HFFc6 (cell line): Measurements from ENCODE around the gene ETFB. TPM values are rescaled to one million over a fixed set of nuclear protein-coding genes. Genes with fewer than 3 reads are reported as not detected.
"Not testable (repeated sequence)": the region's sequence is repeated elsewhere in the genome, so short reads cannot be mapped to it uniquely, and the experiment has no call there.

Source experiments
- DNase-seq: peaks from one replicate; pipeline ENCODE4 v3.0.0-alpha.2; 2018
- H3K27ac Mint-ChIP-seq: 2 replicates; pipeline ENCODE4 v1.8.0; 2020; ENCODE audit warnings: mild to moderate bottlenecking, mixed read lengths
- H3K27me3 Mint-ChIP-seq: 2 replicates; pipeline ENCODE4 v1.8.0; 2021; ENCODE audit warnings: mild to moderate bottlenecking, moderate library complexity, mixed read lengths; ENCODE audit not compliant: insufficient read depth
- H3K36me3 Mint-ChIP-seq: 2 replicates; pipeline ENCODE4 v1.8.0; 2021; ENCODE audit warnings: low read depth, mixed read lengths
- H3K4me1 Mint-ChIP-seq: 2 replicates; pipeline ENCODE4 v1.8.0; 2020; ENCODE audit warnings: low read depth, mixed read lengths
- H3K4me3 Mint-ChIP-seq: 2 replicates; pipeline ENCODE4 v1.8.0; 2020; ENCODE audit warnings: mild to moderate bottlenecking, moderate library complexity, mixed read lengths
- H3K9me3 Mint-ChIP-seq: 2 replicates; pipeline ENCODE4 v1.8.0; 2020; ENCODE audit warnings: mild to moderate bottlenecking, mixed read lengths
- long read RNA-seq: library from polyadenylated mRNA; unstranded; transcript quantifications from one replicate; pipeline ENCODE4 v2.0.0, GENCODE V29; 2019
- total RNA-seq, 6 experiments: library from RNA; stranded (reverse); fragmentation: NEBNext Ultra II Directional; extraction: Animal tissue kit (Norgen Biotek cat#: 25700); gene quantifications; 2 replicates in 1 of 6; 3 replicates in 5 of 6; pipeline ENCODE4 v1.2.3, GENCODE V29; 2021
- TF ChIP-seq, protein P1 (sequence below): fragments of 200-600 bp; sonication (generic); IDR thresholded peaks from 2 replicates; pipeline ENCODE4 v1.5.0; 2021; ENCODE audit warnings: antibody characterized with exemption, mild to moderate bottlenecking

Gene ETFB
- total RNA-seq = 100 to 1,000 TPM; 109 to 157 (median 132) TPM
- long read RNA-seq, transcript ETFB-201 (6 exons, 900 nt) = major isoform, 209 of 220 reads
- long read RNA-seq, partial matches to known transcripts = 4 of 220 reads
- long read RNA-seq, other reads (novel, unspliced or antisense) = 6 of 220 reads

DNA sequence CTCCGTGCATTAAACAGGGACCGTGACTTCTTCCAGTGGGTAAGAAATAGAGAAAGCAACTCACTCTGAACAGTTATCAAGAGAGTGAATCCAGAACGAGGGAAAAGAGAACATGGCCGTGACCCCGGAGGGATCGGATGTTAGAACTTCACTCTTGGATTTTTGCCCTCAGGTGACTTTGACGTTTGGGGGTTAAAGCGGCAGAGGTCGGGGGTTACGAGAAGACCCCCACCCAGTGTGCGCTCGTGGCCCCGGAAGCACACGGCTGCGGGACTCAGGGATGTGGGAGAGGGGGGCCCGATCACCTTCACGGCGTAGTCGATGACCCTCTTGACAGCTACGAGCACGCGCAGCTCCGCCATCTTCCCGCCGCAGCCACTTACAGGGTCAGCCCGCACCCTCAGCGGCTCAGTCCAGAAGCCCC lies at the start of gene ETFB:
Gene ETFB, minus strand, starts transcription at position 424 of the 424 bp plus-strand sequence. Its CDS starts 62 bp downstream, at position 362.
- Mint-ChIP-seq H3K4me1 (peaks cover 44% of the 10 kb centered on the region), H3K4me3 (peak within 1 kb of the TSS; percentile 97), H3K9me3 (no peaks in the 10 kb centered on the region), H3K27ac (peak within 1 kb of the TSS; percentile 97), H3K36me3 (peaks cover 5% of the 10 kb centered on the region; the same call in 1 of the 2 replicates), H3K27me3 (peaks cover 6% of the 10 kb centered on the region)
- DNase-seq = no peak
- TF ChIP-seq, protein P1, sequence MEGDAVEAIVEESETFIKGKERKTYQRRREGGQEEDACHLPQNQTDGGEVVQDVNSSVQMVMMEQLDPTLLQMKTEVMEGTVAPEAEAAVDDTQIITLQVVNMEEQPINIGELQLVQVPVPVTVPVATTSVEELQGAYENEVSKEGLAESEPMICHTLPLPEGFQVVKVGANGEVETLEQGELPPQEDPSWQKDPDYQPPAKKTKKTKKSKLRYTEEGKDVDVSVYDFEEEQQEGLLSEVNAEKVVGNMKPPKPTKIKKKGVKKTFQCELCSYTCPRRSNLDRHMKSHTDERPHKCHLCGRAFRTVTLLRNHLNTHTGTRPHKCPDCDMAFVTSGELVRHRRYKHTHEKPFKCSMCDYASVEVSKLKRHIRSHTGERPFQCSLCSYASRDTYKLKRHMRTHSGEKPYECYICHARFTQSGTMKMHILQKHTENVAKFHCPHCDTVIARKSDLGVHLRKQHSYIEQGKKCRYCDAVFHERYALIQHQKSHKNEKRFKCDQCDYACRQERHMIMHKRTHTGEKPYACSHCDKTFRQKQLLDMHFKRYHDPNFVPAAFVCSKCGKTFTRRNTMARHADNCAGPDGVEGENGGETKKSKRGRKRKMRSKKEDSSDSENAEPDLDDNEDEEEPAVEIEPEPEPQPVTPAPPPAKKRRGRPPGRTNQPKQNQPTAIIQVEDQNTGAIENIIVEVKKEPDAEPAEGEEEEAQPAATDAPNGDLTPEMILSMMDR = no peak

DNA sequence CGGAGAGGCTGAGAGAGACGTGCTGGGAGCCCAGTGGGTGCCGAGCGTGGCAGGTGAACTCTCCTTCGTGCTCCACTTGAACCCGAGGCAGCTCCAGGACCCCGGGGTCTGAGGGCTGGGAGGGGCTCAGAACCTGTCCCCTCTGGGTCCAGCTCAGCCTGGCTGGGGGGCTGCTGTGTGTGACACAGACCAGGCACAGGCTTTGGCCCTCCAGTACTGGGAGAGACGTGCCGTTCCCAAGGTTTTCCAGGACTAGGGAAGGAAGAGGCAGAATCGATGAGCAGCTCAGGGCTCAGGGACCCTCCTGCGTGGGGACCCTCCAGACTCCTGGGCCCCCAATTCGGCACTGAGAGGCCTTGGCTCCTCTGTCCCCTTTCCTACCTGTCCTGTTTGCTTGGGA lies 49.0 kb upstream of the ETFB start:
- TF ChIP-seq, protein P1 = no peak
- Mint-ChIP-seq H3K4me3 (no peak overlapping the region), H3K4me1 (no peaks in the 10 kb centered on the region), H3K36me3 (no peaks in the 10 kb centered on the region), H3K27ac (no peak overlapping the region), H3K27me3 (peaks cover 6% of the 10 kb centered on the region), H3K9me3 (no peaks in the 10 kb centered on the region; the same call in 1 of the 2 replicates)
- no peak for DNase-seq

DNA sequence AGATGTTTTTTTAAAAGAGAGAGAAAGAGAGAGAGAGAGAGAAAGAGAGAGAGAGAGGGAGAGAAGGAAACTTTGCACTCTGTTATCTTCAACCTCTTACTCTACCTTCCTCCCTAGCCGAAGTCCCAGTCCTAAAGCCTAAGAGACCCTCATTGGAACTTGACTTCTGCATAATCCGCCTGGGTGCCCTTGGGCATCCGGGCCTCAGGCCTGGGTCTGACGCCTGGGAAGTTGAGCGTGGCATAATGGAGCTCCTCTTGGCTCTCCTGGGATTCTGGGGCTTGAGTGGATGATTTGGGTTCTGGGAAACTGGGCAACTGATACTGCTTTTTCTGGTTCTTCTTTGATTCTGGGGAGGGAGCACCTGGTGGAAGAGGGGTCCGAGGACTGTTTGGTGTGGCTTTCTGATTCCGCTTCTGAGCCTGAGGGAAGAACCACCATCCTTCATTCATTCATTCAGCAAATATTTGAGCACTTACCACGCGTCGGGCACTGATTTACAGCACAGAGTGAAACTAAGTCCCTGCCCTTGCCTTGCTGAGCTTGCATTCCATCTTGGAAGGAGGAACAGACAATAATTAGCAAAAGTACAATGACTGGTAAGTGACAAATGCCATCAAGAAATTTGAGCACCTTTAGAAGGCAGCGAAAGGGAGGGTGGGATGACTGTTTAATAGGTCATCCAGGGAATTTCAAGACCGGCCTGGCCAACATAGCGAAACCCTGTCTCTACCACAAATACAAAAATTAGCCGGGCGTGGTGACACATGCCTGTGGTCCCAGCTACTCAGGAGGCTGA lies 45.0 kb upstream of the ETFB start:
- Mint-ChIP-seq H3K27ac (no peak overlapping the region), H3K27me3 (peaks cover 8% of the 10 kb centered on the region), H3K36me3 (no peaks in the 10 kb centered on the region), H3K4me3 (no peak overlapping the region), H3K9me3 (peaks cover 4% of the 10 kb centered on the region; the same call in 1 of the 2 replicates), H3K4me1 (peaks cover 19% of the 10 kb centered on the region)
- no peak for DNase-seq
- TF ChIP-seq, protein P1 = no peak

DNA sequence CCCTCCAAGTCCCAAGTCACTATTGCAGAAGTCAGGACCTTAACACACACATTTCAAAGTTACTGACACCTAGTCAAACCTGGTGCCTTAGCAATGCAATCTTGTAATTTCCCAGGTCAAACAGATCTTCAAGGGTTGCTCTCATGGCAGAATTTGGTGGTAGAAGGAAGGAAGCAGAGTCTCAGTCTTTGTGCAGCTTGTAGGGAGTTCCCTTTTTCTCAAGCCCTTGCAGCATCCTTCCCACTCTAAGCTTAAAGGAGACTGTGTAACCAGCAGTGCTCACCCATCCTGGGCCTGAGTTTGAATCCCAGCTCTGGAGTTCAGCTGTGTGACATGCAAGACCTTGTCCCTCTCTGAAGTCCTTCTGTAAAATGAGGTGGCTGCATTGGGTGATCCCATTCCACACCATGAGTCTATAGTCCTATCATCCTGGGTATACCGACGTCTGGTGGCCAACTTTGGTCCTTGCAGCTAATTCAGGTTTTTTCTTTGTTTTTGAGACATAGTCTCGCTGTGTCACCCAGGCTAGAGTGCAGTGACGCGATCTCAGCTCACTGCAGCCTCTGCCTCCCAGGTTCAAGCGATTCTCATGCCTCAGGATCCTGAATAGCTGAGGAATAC lies 41.4 kb upstream of the ETFB start:
- Mint-ChIP-seq H3K4me3 (no peak overlapping the region), H3K9me3 (peaks cover 24% of the 10 kb centered on the region), H3K4me1 (peaks cover 19% of the 10 kb centered on the region), H3K27me3 (peaks cover 3% of the 10 kb centered on the region), H3K27ac (no peak overlapping the region), H3K36me3 (peaks cover 10% of the 10 kb centered on the region)
- TF ChIP-seq, protein P1 = peak; percentile 71
- peak; percentile 9 for DNase-seq

DNA sequence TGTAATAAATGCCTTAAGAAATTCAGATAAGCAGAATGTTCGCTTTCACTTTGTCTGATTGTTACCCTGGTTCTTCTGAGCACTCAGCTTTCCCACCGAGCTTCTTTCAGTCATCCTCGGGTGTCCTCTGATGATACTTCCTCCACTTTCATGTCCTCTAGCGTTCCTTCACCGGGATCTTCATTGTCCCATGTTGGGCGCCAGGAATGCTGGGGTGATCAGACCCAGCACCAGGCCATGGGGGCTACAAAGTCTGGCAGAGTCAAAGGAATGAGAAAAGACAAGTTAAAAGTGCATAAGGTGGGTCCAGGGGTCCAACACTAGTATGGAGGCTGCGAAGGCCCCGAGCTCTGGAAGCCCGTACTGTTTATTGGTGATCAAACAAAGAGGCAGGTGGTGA lies 35.9 kb upstream of the ETFB start:
- Mint-ChIP-seq H3K27ac (no peak overlapping the region), H3K36me3 (peaks cover 26% of the 10 kb centered on the region), H3K4me1 (peaks cover 12% of the 10 kb centered on the region; the same call in 1 of the 2 replicates), H3K4me3 (no peak overlapping the region), H3K27me3 (no peaks in the 10 kb centered on the region; the same call in none of the 2 replicates), H3K9me3 (peaks cover 35% of the 10 kb centered on the region)
- TF ChIP-seq, protein P1 = no peak
- no peak for DNase-seq

DNA sequence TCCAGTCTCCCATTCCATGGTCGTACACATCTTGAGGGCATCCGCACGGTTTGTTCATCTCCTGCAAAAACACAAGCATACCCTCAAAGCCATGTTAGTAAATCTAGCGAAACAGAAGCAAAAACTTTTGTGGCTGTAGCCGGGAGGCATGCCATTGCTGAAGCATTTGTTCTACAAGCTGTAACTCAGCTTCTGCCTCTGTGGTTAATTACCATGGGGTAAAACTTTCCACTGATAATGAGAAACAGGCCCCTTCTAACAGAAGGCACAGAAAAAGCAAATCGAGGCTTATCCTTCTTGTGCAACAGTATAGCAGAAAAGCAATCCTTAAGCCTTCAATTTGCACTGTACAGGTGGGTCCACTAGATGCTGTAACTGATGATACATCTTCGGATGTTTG lies 33.7 kb upstream of the ETFB start:
- DNase-seq, H3K4me3 Mint-ChIP-seq, H3K27ac Mint-ChIP-seq, H3K27me3 Mint-ChIP-seq: not testable (repeated sequence)
- Mint-ChIP-seq H3K4me1 (peaks cover 16% of the 10 kb centered on the region), H3K36me3 (peaks cover 26% of the 10 kb centered on the region), H3K9me3 (peaks cover 29% of the 10 kb centered on the region)
